Trophoblast cell (in vitro differentiated cells and primary cell): ENCODE measurements around the gene NEBL.

Experiments used
- DNase-seq, 2 donors: peaks; one replicate each; pipeline ENCODE4 v3.0.0-alpha.2; 2016
- H2AFZ ChIP-seq: 2 replicates; pipeline ENCODE4 v1.6.1; 2013; ENCODE audit warnings: low read length, moderate library complexity, mild to moderate bottlenecking; ENCODE audit not compliant: insufficient read depth, poor library complexity
- H2AK5ac ChIP-seq: 2 replicates; pipeline ENCODE4 v1.6.1; 2013; ENCODE audit warnings: mild to moderate bottlenecking, low read length
- H2BK120ac ChIP-seq: 2 replicates; pipeline ENCODE4 v1.6.1; 2013; ENCODE audit warnings: low read length, mild to moderate bottlenecking, moderate library complexity; ENCODE audit not compliant: insufficient read depth, poor library complexity
- H2BK12ac ChIP-seq: 2 replicates; pipeline ENCODE4 v1.6.1; 2013; ENCODE audit warnings: mild to moderate bottlenecking, low read length, moderate library complexity
- H2BK5ac ChIP-seq: 2 replicates; pipeline ENCODE4 v1.6.1; 2013; ENCODE audit warnings: low read length, low read depth, moderate library complexity, mild to moderate bottlenecking; ENCODE audit not compliant: poor library complexity
- H3K14ac ChIP-seq: 2 replicates; pipeline ENCODE4 v1.6.1; 2013; ENCODE audit warnings: mild to moderate bottlenecking, low read length
- H3K18ac ChIP-seq: 2 replicates; pipeline ENCODE4 v1.6.1; 2013; ENCODE audit warnings: mild to moderate bottlenecking, low read length
- H3K23ac ChIP-seq: 2 replicates; pipeline ENCODE4 v1.6.1; 2013; ENCODE audit warnings: low read length
- H3K27ac ChIP-seq: 2 replicates; pipeline ENCODE4 v1.5.1; 2013; ENCODE audit warnings: low read depth, mild to moderate bottlenecking, inconsistent platforms, low read length, moderate library complexity
- H3K27me3 ChIP-seq: 2 replicates; pipeline ENCODE4 v1.6.1; 2013; ENCODE audit warnings: inconsistent platforms, mild to moderate bottlenecking, low read length, moderate library complexity; ENCODE audit not compliant: insufficient read depth
- H3K36me3 ChIP-seq, 2 experiments: 1 replicate in 1 of 2; 2 replicates in 1 of 2; pipeline ENCODE4 v1.6.1; 2013; ENCODE audit warnings: low read length in 2 of 2, mild to moderate bottlenecking in 2 of 2, moderate library complexity in 1 of 2; ENCODE audit not compliant: insufficient read depth in 2 of 2, control insufficient read depth in 1 of 2
- H3K4ac ChIP-seq: 2 replicates; pipeline ENCODE4 v1.6.1; 2013; ENCODE audit warnings: low read depth, mild to moderate bottlenecking, low read length, moderate library complexity
- H3K4me1 ChIP-seq, 2 experiments: 1 replicate in 1 of 2; 2 replicates in 1 of 2; pipeline ENCODE4 v1.6.1; 2013; ENCODE audit warnings: low read length in 2 of 2, mild to moderate bottlenecking in 2 of 2, moderate library complexity in 1 of 2; ENCODE audit not compliant: insufficient read depth in 2 of 2, control insufficient read depth in 1 of 2
- H3K4me2 ChIP-seq: 2 replicates; pipeline ENCODE4 v1.6.1; 2013; ENCODE audit warnings: inconsistent platforms, mild to moderate bottlenecking, low read length, moderate library complexity
- H3K4me3 ChIP-seq: 2 replicates; pipeline ENCODE4 v1.5.1; 2013; ENCODE audit warnings: mild to moderate bottlenecking, low read depth, low read length, inconsistent platforms
- H3K79me1 ChIP-seq: one replicate; pipeline ENCODE4 v1.6.1; 2013; ENCODE audit warnings: low read length
- H3K79me2 ChIP-seq: 2 replicates; pipeline ENCODE4 v1.6.1; 2013; ENCODE audit warnings: low read length, mild to moderate bottlenecking; ENCODE audit not compliant: control insufficient read depth, insufficient read depth, poor library complexity
- H3K9ac ChIP-seq: 2 replicates; pipeline ENCODE4 v1.6.1; 2013; ENCODE audit warnings: mild to moderate bottlenecking, low read length
- H3K9me3 ChIP-seq: 2 replicates; pipeline ENCODE4 v1.6.1; 2013; ENCODE audit warnings: low read depth, mild to moderate bottlenecking, control low read depth, inconsistent platforms, low read length; ENCODE audit not compliant: insufficient read depth
- H4K12ac ChIP-seq: 2 replicates; pipeline ENCODE4 v1.6.1; 2013; ENCODE audit warnings: low read depth, mild to moderate bottlenecking, low read length, moderate library complexity
- H4K8ac ChIP-seq: 2 replicates; pipeline ENCODE4 v1.6.1; 2013; ENCODE audit warnings: low read depth, mild to moderate bottlenecking, low read length, moderate library complexity
- H4K91ac ChIP-seq: one replicate; pipeline ENCODE4 v1.6.1; 2013; ENCODE audit warnings: low read depth, mild to moderate bottlenecking, low read length, moderate library complexity
- WGBS: extraction: QIAGEN DNeasy Blood & Tissue Kit; methylation state at CpG from one replicate; pipeline ENCODE4 v1.1.7; 2013; ENCODE audit warnings: missing lambda C conversion rate; ENCODE audit not compliant: insufficient read length, insufficient coverage; ENCODE audit errors: extremely low coverage; 5-methylcytosine and 5-hydroxymethylcytosine counted together

The NEBL gene

GRCh38 chr10:20817116-20817515 is 80.0 kb downstream of the NEBL start:
- Histone ChIP-seq H4K91ac (no peak overlapping the region), H4K12ac (no peak overlapping the region), H4K8ac (no peak overlapping the region), H3K27me3 (no peaks in the 10 kb centered on the region), H3K4me2 (no peak overlapping the region), H2BK120ac (no peak overlapping the region), H3K27ac (no peak overlapping the region), H3K9me3 (no peaks in the 10 kb centered on the region), H3K4me3 (no peak overlapping the region), H2BK5ac (no peak overlapping the region), H2AK5ac (no peak overlapping the region), H3K9ac (no peak overlapping the region), H3K36me3 (peaks cover 0 to 2% of the 10 kb centered on the region in 2 experiments), H2BK12ac (no peak overlapping the region), H2AFZ (no peak overlapping the region), H3K4ac (no peak overlapping the region), H3K18ac (no peak overlapping the region), H3K14ac (no peak overlapping the region), H3K4me1 (no peaks in the 10 kb centered on the region), H3K79me2 (no peaks in the 10 kb centered on the region), H3K23ac (no peak overlapping the region), H3K79me1 (no peaks in the 10 kb centered on the region)
- peak in 1 of 2 donors; percentile 4 for DNase-seq
- no CpG with 5 or more reads among the region's 3 CpGs for WGBS

GRCh38 chr10:20814116-20814515 is 83.0 kb downstream of the NEBL start:
- Histone ChIP-seq H3K9ac (no peak overlapping the region), H3K4me2 (no peak overlapping the region), H4K12ac (no peak overlapping the region), H3K9me3 (no peaks in the 10 kb centered on the region), H2BK12ac (no peak overlapping the region), H2BK5ac (no peak overlapping the region), H4K8ac (no peak overlapping the region), H3K14ac (no peak overlapping the region), H3K4me3 (no peak overlapping the region), H3K18ac (no peak overlapping the region), H3K79me1 (no peaks in the 10 kb centered on the region), H2AK5ac (no peak overlapping the region), H3K36me3 (no peaks in the 10 kb centered on the region), H2BK120ac (no peak overlapping the region), H4K91ac (no peak overlapping the region), H2AFZ (no peak overlapping the region), H3K27me3 (no peaks in the 10 kb centered on the region), H3K4me1 (peaks cover 0 to 2% of the 10 kb centered on the region in 2 experiments), H3K4ac (no peak overlapping the region), H3K23ac (no peak overlapping the region), H3K79me2 (no peaks in the 10 kb centered on the region), H3K27ac (no peak overlapping the region)
- no CpG with 5 or more reads among the region's 5 CpGs for WGBS
- DNase-seq: no peak

GRCh38 chr10:20811131-20811530 is 86.0 kb downstream of the NEBL start:
- no peak overlapping the region for H2BK5ac ChIP-seq

GRCh38 chr10:20809631-20810030 is 87.5 kb downstream of the NEBL start:
- WGBS: no CpG with 5 or more reads among the region's 2 CpGs
- H3K4me1 ChIP-seq: peaks cover 0 to 4% of the 10 kb centered on the region in 2 experiments
- no peak overlapping the region for H3K27ac ChIP-seq
- H3K23ac ChIP-seq: no peak overlapping the region
- H3K79me2 ChIP-seq: no peaks in the 10 kb centered on the region
- H3K18ac ChIP-seq: no peak overlapping the region
- no peak overlapping the region for H2AK5ac ChIP-seq
- H2BK5ac ChIP-seq: no peak overlapping the region
- H2AFZ ChIP-seq: no peak overlapping the region
- no peaks in the 10 kb centered on the region for H3K79me1 ChIP-seq
- H3K36me3 ChIP-seq: peaks cover 0 to 4% of the 10 kb centered on the region in 2 experiments
- DNase-seq: no peak
- H3K9me3 ChIP-seq: no peaks in the 10 kb centered on the region
- H3K14ac ChIP-seq: no peak overlapping the region
- no peak overlapping the region for H2BK120ac ChIP-seq
- no peak overlapping the region for H3K4ac ChIP-seq
- H3K4me3 ChIP-seq: no peak overlapping the region
- H4K8ac ChIP-seq: no peak overlapping the region
- H3K4me2 ChIP-seq: no peak overlapping the region
- no peak overlapping the region for H4K12ac ChIP-seq
- no peaks in the 10 kb centered on the region for H3K27me3 ChIP-seq
- no peak overlapping the region for H2BK12ac ChIP-seq
- no peak overlapping the region for H3K9ac ChIP-seq
- H4K91ac ChIP-seq: no peak overlapping the region

More at GRCh38 chr10:20811131-20811530, 86.0 kb downstream of the NEBL start:
- Histone ChIP-seq H2BK120ac (no peak overlapping the region), H4K12ac (no peak overlapping the region), H3K23ac (no peak overlapping the region), H3K4me1 (peaks cover 0 to 2% of the 10 kb centered on the region in 2 experiments), H3K79me1 (no peaks in the 10 kb centered on the region), H3K36me3 (no peaks in the 10 kb centered on the region), H3K14ac (no peak overlapping the region), H3K9ac (no peak overlapping the region), H3K27ac (peak overlapping the region; percentile 5), H3K4me3 (no peak overlapping the region), H3K79me2 (no peaks in the 10 kb centered on the region), H3K4ac (no peak overlapping the region), H2BK12ac (no peak overlapping the region), H3K9me3 (no peaks in the 10 kb centered on the region), H3K27me3 (no peaks in the 10 kb centered on the region), H3K4me2 (no peak overlapping the region), H4K8ac (no peak overlapping the region), H2AFZ (no peak overlapping the region), H2AK5ac (no peak overlapping the region), H3K18ac (no peak overlapping the region), H4K91ac (no peak overlapping the region)
- no peak for DNase-seq
- WGBS: no CpG with 5 or more reads among the region's 2 CpGs
